Retinal pigment epithelial cell (primary cell): ENCODE measurements around the gene GDI2.

ENCODE experiments used
- DNase-seq: peaks from one replicate; pipeline ENCODE4 v3.0.0-alpha.2; 2010; ENCODE audit warnings: low read depth
- H3K4me3 ChIP-seq: 2 replicates; pipeline ENCODE4 v1.5.1; 2011; ENCODE audit warnings: mild to moderate bottlenecking, low read length, control low read depth, moderate library complexity
- CTCF ChIP-seq: conservative IDR thresholded peaks from 2 replicates; pipeline ENCODE4 v1.5.1; 2011; ENCODE audit warnings: low read depth, low read length, control low read depth, inconsistent platforms

GDI2 gene

DNA sequence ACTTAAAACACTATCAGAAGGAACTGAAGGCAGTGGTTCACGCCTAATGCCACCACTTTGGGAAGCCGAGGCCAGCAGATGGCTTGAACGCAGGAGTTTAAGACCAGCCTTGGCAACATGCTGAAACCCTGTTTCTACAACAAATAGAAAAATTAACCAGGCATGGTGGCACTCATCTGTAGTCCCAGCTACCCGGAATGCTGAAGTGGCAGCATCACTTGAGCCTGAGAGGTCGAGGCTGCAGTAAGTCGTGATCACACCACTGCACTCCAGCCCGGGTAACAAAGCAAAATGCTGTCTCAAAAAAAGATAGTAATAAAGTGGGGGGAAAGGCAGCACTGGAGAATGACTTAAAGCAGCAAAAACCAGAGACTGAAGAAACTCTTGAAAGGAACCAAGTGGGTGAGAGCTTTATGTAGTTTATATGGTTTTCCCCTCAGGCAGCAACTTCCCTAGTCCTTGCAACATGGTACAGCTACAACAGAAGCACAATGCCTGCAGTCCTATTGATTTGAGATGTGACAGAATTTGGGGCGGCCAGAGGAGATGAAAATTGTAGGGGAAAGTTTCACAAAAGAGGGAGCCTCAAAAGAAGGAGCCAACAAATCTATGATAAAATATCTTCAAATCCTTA is 38.1 kb downstream of the GDI2 start:
- H3K4me3 ChIP-seq = no peak overlapping the region
- no peak for TF ChIP-seq CTCF
- DNase-seq = no peak

DNA sequence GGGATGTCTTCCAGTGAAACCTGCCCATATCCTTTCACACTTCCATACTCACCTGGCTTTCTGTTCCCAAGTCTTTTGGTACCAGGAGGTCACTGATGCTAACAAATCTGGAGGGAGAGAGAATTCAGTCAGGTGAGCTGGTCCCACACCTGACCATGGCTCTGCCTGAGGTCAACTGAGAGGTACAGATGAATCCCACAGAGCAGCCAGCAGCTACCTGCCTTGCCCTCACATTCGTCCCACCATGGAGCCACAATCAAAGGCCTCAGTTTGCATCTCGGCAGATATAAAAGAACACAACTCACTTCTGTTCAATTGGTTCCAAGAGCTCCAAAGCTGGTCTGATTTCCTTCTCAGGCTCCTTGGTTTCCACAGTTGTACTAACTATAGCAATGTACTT is 47.0 kb downstream of the GDI2 start:
- H3K4me3 ChIP-seq = no peak overlapping the region
- no peak for DNase-seq
- no peak for TF ChIP-seq CTCF

- DNase-seq = no peak
- no peak for TF ChIP-seq CTCF
- H3K4me3 ChIP-seq = no peak overlapping the region
These were observed 47.6 kb downstream of the GDI2 start for GRCh38 chr10:5765617-5766016.

DNA sequence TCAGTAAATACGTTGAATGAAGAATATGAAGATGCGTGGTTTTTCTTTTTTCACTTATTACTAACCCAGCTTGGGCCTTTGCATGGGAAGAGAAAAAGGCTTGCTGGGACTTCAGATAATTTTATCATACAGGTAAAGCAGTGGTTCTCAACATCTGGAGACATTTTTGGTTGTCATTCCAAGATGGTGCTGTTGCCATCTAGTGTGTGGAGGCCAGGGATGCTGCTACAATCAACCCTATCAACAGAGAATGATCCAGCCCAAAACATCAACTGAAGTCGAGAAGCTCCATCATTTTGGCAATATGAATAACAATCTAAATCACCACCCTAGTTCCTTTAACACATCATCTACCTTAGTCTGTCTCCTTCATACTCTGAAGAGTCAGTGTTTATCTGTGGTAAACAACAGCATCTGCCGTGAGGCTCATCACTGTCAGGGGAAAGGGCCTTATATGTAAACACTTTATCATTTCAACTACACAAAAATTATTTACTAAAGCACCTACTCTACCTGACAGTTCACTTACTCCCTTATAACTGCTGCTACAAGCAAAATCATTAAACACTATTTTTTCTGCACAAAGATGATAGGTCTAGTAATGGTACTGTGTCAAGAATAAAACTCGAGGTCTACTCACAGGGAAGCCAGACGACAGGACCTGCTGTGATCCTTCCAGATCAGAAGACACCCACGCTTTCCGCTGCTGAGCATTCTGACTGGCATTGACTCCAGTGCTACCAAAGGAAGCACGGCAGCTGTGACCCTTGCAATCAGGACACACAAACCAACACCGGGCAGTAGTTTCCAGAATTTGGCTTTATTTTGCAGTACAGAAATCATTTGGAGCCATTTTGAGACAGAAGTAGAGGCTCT is 48.6 kb downstream of the GDI2 start:
- no peak for TF ChIP-seq CTCF
- DNase-seq = no peak
- H3K4me3 ChIP-seq = no peak overlapping the region

DNA sequence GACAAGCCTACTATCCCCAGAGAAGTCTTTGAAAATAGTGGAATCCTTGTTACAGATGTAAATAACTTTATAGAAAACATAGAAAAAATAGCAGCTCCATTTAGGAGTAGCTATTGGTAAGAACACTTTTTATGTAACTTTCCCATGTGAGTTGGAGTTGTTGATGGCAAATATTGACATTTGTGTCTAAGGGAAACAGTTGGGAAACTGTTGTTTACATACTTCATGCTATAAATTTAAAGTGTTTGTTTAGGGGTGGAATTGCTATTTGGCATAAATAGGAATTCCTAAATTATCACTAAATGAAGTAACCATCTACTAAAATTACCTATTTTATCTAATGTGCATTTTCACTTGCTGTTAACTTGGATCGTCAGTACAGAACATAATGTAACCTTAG is 50.7 kb downstream of the GDI2 start:
- no peak for TF ChIP-seq CTCF
- no peak overlapping the region for H3K4me3 ChIP-seq
- DNase-seq = no peak

DNA sequence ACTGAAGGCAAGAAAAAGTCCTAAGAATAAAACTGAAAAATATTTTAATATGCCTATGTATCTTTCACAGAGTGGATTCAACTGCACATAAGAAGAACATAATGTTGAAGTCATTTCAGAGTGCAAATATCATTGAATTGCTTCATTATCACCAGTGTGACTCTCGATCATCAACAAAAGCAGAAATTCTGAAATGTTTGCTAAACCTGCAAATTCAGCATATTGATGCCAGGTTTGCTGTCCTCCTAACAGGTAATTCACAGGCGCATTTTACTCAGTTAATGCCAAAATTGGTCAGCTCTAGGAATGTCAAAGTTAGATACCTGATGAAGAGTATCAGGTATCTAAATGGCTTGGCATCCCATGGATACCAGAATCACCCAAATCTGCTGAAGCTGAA is 52.0 kb downstream of the GDI2 start:
- no peak overlapping the region for H3K4me3 ChIP-seq
- no peak for TF ChIP-seq CTCF
- no peak for DNase-seq

DNA sequence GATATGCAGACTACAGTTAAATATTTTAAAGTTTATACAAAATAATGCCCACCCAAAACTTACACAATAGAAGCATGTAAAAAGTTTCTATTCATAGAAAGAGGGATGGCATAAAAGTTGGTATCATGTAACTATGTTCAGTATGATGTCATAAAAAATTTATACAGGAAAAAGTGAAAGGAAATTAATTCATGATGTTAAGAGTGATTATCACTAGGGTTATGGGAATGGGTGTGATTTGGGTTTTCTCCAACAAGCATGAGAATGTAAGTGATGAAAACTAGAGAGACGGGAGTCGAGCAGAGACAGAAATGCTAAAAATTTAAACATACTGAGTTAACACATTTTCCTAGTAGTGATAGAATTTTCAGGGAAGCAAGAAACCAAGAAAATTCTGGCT is 52.7 kb downstream of the GDI2 start:
- DNase-seq = no peak
- H3K4me3 ChIP-seq = no peak overlapping the region
- TF ChIP-seq CTCF = no peak
